Caco-2 (cell line): ENCODE data around the gene TRIM39. TPM values are rescaled to one million over a fixed set of nuclear protein-coding genes. Genes with fewer than 3 reads are reported as not detected.
"Not testable (repeated sequence)": the region's sequence is repeated elsewhere in the genome, so short reads cannot be mapped to it uniquely, and the experiment has no call there.

ENCODE experiments used
- Bru-seq: library from RNA; stranded (reverse); fragments of 400-500 nt; gene quantifications from one replicate; lab custom pipeline; 2021; lab: Mats Ljungman, UMichigan
- BruChase-seq, 2 experiments: library from RNA; stranded (reverse); fragments of 400-500 nt; gene quantifications; one replicate each; lab custom pipeline; 2021; lab: Mats Ljungman, UMichigan
- BruUV-seq: library from RNA; stranded (reverse); fragments of 400-500 nt; replicated peaks from 2 replicates; lab custom pipeline; 2021; lab: Mats Ljungman, UMichigan
- CTCF ChIA-PET: fragments of 300-600 bp; sonication (Branson Sonifier 250); formaldehyde crosslinking; loops from one replicate; lab custom pipeline; 2022; ENCODE audit warnings: antibody characterized with exemption; lab: Charles Lee
- POLR2A ChIA-PET: fragments of 300-600 bp; sonication (Branson Sonifier 250); formaldehyde crosslinking; loops from one replicate; lab custom pipeline; 2022; ENCODE audit warnings: antibody characterized with exemption; lab: Charles Lee
- DNase-seq, 2 experiments: peaks; one replicate each; pipeline versions ENCODE4 v3.0.0 to v3.0.0-alpha.2; 2020 to 2022
- H3K27me3 ChIP-seq: replicated peaks from 2 replicates; pipeline ENCODE4 v1.6.0; 2011; ENCODE audit warnings: low read length; ENCODE audit not compliant: control insufficient read depth, insufficient read depth
- H3K36me3 ChIP-seq: 2 replicates; pipeline ENCODE4 v1.5.1; 2011; ENCODE audit warnings: low read length; ENCODE audit not compliant: control insufficient read depth, insufficient read depth
- H3K4me1 ChIP-seq: fragments of 250-450 bp; sonication (Bioruptor Pico); 2 replicates; pipeline ENCODE4 v1.5.1; 2020; ENCODE audit warnings: mild to moderate bottlenecking
- H3K4me3 ChIP-seq: 2 replicates; pipeline ENCODE4 v1.5.1; 2011; ENCODE audit warnings: low read depth, mild to moderate bottlenecking, control low read depth, low read length
- H3K9me3 ChIP-seq: fragments of 250-450 bp; sonication (Bioruptor Pico); 2 replicates; pipeline ENCODE4 v1.5.1; 2020; ENCODE audit warnings: mild to moderate bottlenecking, moderate library complexity
- H3K27ac Mint-ChIP-seq: one replicate; pipeline ENCODE4 v1.8.0; 2022; ENCODE audit warnings: mixed read lengths; ENCODE audit not compliant: unreplicated experiment
- H3K27me3 Mint-ChIP-seq: one replicate; pipeline ENCODE4 v1.8.0; 2022; ENCODE audit warnings: mixed read lengths; ENCODE audit not compliant: insufficient read depth, unreplicated experiment
- H3K36me3 Mint-ChIP-seq: one replicate; pipeline ENCODE4 v1.8.0; 2022; ENCODE audit warnings: mild to moderate bottlenecking, mixed read lengths; ENCODE audit not compliant: insufficient read depth, unreplicated experiment
- H3K4me1 Mint-ChIP-seq: one replicate; pipeline ENCODE4 v1.8.0; 2022; ENCODE audit warnings: low read depth, mixed read lengths; ENCODE audit not compliant: unreplicated experiment
- H3K4me3 Mint-ChIP-seq: one replicate; pipeline ENCODE4 v1.8.0; 2022; ENCODE audit warnings: mild to moderate bottlenecking, moderate library complexity, mixed read lengths; ENCODE audit not compliant: unreplicated experiment
- H3K9me3 Mint-ChIP-seq: one replicate; pipeline ENCODE4 v1.8.0; 2022; ENCODE audit warnings: mixed read lengths; ENCODE audit not compliant: unreplicated experiment
- CTCF ChIP-seq, 2 experiments: fragments of 200-600 bp in 1 of 2; IDR thresholded peaks; 1 replicate in 1 of 2; 2 replicates in 1 of 2; pipeline versions ENCODE4 v1.5.1 to v1.8.0; 2011 to 2022; ENCODE audit warnings: antibody characterized with exemption in 1 of 2, control low read depth in 1 of 2, inconsistent platforms in 1 of 2, low read depth in 1 of 2, low read length in 1 of 2, mild to moderate bottlenecking in 1 of 2, moderate library complexity in 1 of 2; ENCODE audit not compliant: insufficient read depth in 1 of 2, severe bottlenecking in 1 of 2, unreplicated experiment in 1 of 2
- intact Hi-C: fragments of 100-400 bp; cut with micrococcal nuclease; formaldehyde crosslinking; loops from one replicate; pipeline ENCODE4 v1.10.0; 2022; ENCODE audit not compliant: unreplicated experiment
- long read RNA-seq: library from polyadenylated mRNA; stranded (forward); transcript quantifications from one replicate; pipeline ENCODE4 v2.0.0, GENCODE V29; 2022
- total RNA-seq: library from RNA; stranded (reverse); gene quantifications from 2 replicates; pipeline ENCODE4 v1.2.3, GENCODE V29; 2022

TRIM39 gene
- total RNA-seq (12.7 and 14.5 TPM in 2 replicates), Bru-seq, nascent RNA (percentile 73 among the genes with signal in this experiment), BruChase-seq, experiment 1, labeled RNA remaining after a 2-hour chase (percentile 84 among the genes with signal in this experiment), BruChase-seq, experiment 2, labeled RNA remaining after a 6-hour chase (percentile 80 among the genes with signal in this experiment)
- long read RNA-seq, partial matches to known transcripts = 5 of 27 reads
- long read RNA-seq, other reads (novel, unspliced or antisense) = 18 of 27 reads

- Mint-ChIP-seq H3K9me3 (no peaks in the 10 kb centered on the region), H3K4me1 (peaks cover 25% of the 10 kb centered on the region), H3K27me3 (no peaks in the 10 kb centered on the region), H3K36me3 (peaks cover 45% of the 10 kb centered on the region), H3K27ac (peak within 1 kb of the TSS; percentile 94), H3K4me3 (peak within 1 kb of the TSS; percentile 91)
- H3K4me3 ChIP-seq = peak within 1 kb of the TSS; percentile 78
- peak; percentile 87 to 88 for DNase-seq
- no peaks in the 10 kb centered on the region for H3K9me3 ChIP-seq
- POLR2A ChIA-PET = interaction anchor here (0.6 to 1.6 kb wide), 6 partner anchors 55 to 225 kb away, joined by 3 to 12 read pairs (median 5); partner anchors contain the start of gene TRIM26
- peaks cover 2% of the 10 kb centered on the region for H3K36me3 ChIP-seq
- TF ChIP-seq CTCF (IDR thresholded peaks at IDR 0.05; ENCODE audit: insufficient read depth in 1 of 2, low read depth in 1 of 2, low read length in 1 of 2, severe bottlenecking in 1 of 2, unreplicated experiment in 1 of 2) = no peak
- H3K4me1 ChIP-seq = peaks cover 10% of the 10 kb centered on the region
- H3K27me3 ChIP-seq = no peaks in the 10 kb centered on the region
- BruUV-seq = no TSS peak
- intact Hi-C loops = loop anchor here (1.0 to 5.0 kb wide), 2 partner anchors 88 to 114 kb away; partner anchors contain the start of gene TRIM26
- CTCF ChIA-PET = interaction anchor here (0.6 to 1.0 kb wide), 2 partner anchors 18 to 108 kb away, joined by 3 read pairs; partner anchors contain the start of gene RPP21
Observed at GRCh38 chr6:30326526-30327231, at the start of gene TRIM39. TRIM39 (plus strand) TSS chr6:30326927; CDS start chr6:30329318, 2,391 bp downstream.

- POLR2A ChIA-PET, H3K4me1 ChIP-seq, H3K27me3 Mint-ChIP-seq, intact Hi-C loops, H3K27ac Mint-ChIP-seq, BruUV-seq, H3K4me1 Mint-ChIP-seq, DNase-seq, H3K4me3 ChIP-seq, H3K4me3 Mint-ChIP-seq, H3K27me3 ChIP-seq, H3K36me3 ChIP-seq, CTCF ChIA-PET: not testable (repeated sequence)
- Mint-ChIP-seq H3K9me3 (peaks cover 49% of the 10 kb centered on the region), H3K36me3 (peaks cover 33% of the 10 kb centered on the region)
- peaks cover 22% of the 10 kb centered on the region for H3K9me3 ChIP-seq
Observed at GRCh38 chr6:30280988-30281387, 45.7 kb upstream of the TRIM39 start.

- intact Hi-C loops = no loop called here
- peaks cover 22% of the 10 kb centered on the region for H3K9me3 ChIP-seq
- H3K4me3 ChIP-seq = no peak overlapping the region
- CTCF ChIA-PET = no interaction called here
- Mint-ChIP-seq H3K27me3 (no peaks in the 10 kb centered on the region), H3K4me3 (no peak overlapping the region), H3K9me3 (peaks cover 59% of the 10 kb centered on the region), H3K27ac (no peak overlapping the region), H3K4me1 (no peaks in the 10 kb centered on the region), H3K36me3 (peaks cover 33% of the 10 kb centered on the region)
- DNase-seq = no peak
- POLR2A ChIA-PET = no interaction called here
- no TSS peak for BruUV-seq
- no peaks in the 10 kb centered on the region for H3K4me1 ChIP-seq
- H3K27me3 ChIP-seq = no peaks in the 10 kb centered on the region
- no peaks in the 10 kb centered on the region for H3K36me3 ChIP-seq
- no peak for TF ChIP-seq CTCF (IDR thresholded peaks at IDR 0.05; ENCODE audit: insufficient read depth in 1 of 2, low read depth in 1 of 2, low read length in 1 of 2, severe bottlenecking in 1 of 2, unreplicated experiment in 1 of 2)
Observed at GRCh38 chr6:30282522-30282921, 44.2 kb upstream of the TRIM39 start.
